ENCODE measurements around the gene MLN.

Gene MLN

DNA sequence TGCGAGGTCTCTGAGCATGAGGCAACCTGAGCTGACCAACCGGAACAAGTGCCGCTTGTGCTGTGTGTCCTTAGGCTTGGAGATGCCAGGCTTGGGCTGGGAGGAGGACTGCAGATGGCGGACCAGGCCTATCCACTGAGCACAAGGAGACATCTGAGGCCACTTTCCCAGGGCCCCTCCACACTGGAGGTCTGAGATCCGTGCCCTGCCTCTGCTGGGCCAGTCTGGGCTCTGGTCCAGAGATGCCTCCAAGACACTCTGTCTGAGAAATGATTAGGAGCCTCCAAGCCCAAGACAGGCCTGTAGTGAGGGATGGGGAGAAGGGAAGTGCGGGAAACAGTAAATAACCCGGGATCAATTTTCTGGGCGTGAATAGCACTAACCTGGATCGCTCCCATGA lies 3.0 kb upstream of the MLN start:
- no peak for DNase-seq (ENCODE audit: low read depth)
- no peak overlapping the region for H3K4me3 ChIP-seq (ENCODE audit: low read length)
- TF ChIP-seq, protein P1, sequence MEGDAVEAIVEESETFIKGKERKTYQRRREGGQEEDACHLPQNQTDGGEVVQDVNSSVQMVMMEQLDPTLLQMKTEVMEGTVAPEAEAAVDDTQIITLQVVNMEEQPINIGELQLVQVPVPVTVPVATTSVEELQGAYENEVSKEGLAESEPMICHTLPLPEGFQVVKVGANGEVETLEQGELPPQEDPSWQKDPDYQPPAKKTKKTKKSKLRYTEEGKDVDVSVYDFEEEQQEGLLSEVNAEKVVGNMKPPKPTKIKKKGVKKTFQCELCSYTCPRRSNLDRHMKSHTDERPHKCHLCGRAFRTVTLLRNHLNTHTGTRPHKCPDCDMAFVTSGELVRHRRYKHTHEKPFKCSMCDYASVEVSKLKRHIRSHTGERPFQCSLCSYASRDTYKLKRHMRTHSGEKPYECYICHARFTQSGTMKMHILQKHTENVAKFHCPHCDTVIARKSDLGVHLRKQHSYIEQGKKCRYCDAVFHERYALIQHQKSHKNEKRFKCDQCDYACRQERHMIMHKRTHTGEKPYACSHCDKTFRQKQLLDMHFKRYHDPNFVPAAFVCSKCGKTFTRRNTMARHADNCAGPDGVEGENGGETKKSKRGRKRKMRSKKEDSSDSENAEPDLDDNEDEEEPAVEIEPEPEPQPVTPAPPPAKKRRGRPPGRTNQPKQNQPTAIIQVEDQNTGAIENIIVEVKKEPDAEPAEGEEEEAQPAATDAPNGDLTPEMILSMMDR (IDR thresholded peaks at IDR 0.05; ENCODE audit: insufficient read depth, low read depth, low read length, missing control alignments) = no peak

DNA sequence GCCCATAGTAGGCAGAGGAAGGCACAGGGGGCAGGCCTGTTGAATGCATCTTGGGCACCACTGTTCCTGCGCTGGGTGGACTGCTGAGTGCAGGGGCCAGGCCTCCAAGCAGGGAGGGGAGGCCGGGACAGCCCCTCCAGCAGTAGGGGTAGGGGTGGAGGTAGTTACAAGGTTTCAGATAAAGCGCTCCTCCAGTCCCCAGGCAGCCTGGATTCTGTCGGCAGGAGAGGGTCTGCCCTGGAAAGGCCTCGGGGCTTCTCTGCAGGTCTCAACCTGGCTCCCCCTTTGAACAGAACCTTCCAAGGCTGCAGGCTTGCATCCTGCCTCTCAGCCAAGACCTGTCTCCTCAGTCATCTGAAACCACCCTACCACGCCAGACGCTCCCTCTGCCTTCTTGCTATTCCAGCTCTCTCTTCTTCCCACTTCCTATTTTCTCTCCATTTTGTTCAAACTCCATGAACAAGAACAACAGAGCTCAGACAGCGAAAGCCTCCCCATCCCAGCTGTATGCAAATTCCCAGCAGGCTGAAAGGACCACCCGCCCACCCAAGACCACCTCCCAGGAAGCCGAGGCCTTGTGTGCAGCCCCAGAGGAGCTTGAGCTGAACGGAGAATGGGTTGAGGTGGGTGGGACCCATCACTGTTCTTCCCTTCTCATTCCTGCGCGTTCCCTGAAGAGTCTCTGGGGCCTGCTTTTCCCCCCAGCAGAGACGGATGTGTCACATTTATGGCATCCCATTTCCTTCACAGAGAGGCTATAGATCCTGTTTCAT lies 1.4 kb downstream of the MLN start:
- TF ChIP-seq, protein P1 (IDR thresholded peaks at IDR 0.05; ENCODE audit: insufficient read depth, low read depth, low read length, missing control alignments) = no peak
- no peak for DNase-seq (ENCODE audit: low read depth)
- no peak overlapping the region for H3K4me3 ChIP-seq (ENCODE audit: low read length)

DNA sequence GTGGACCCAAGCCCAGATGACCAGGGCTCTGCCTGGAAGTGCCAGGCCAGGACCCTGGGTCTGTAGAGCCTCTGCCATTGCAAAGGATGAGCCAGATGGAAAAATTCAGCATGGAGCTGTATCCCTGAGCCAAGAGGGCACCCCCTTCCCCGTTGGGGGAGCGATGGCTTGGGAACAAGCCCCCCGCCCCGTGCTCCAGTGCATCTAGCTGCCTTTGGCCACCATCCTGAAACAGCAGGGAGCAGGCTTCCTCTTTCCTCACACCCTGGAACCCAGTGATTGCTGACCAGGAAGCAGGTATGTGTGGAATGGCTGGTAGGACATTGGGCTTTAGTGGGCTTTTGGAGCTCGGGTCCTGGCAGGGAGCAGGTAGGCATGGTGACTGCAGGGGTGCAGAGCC lies 2.2 kb downstream of the MLN start:
- H3K4me3 ChIP-seq (ENCODE audit: low read length) = no peak overlapping the region
- DNase-seq (ENCODE audit: low read depth) = no peak
- TF ChIP-seq, protein P1 (IDR thresholded peaks at IDR 0.05; ENCODE audit: insufficient read depth, low read depth, low read length, missing control alignments) = no peak

DNA sequence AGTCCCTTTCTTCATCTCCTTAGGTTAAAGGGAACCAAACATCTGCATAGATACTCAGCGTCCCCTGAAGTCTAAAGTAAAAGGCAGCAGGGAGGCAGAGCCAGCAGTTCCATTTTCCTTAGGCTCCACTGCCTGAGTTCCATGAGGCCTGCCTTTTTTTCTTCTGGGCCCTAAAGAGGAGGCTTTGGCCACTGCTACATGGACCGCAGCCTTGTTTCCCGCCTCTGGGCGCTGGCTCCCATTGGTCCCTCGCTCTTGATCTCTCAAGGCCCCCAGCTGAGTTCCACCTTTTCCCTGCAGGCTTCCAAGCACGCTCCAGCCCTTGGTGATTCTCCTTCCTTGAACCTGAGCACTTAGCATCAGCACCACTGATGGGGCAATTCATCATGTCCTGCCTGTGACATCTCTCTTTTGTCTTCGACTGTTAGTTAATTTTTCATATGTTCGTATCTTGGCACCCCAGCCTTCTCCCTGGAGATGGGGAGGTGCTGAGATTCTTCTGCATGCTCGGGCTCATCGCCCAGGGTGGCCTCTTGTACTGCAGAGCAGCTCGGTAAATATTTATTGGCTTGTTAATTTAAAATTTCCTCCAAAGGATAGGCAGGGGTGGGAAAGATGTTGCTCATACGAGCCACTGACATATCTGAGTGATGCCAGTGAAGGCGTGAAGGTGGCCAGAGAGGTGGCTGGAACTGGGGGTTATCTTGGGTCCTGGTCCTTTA lies 3.4 kb downstream of the MLN start:
- H3K4me3 ChIP-seq (ENCODE audit: low read length) = no peak overlapping the region
- TF ChIP-seq, protein P1 (IDR thresholded peaks at IDR 0.05; ENCODE audit: insufficient read depth, low read depth, low read length, missing control alignments) = no peak
- DNase-seq (ENCODE audit: low read depth) = no peak

DNA sequence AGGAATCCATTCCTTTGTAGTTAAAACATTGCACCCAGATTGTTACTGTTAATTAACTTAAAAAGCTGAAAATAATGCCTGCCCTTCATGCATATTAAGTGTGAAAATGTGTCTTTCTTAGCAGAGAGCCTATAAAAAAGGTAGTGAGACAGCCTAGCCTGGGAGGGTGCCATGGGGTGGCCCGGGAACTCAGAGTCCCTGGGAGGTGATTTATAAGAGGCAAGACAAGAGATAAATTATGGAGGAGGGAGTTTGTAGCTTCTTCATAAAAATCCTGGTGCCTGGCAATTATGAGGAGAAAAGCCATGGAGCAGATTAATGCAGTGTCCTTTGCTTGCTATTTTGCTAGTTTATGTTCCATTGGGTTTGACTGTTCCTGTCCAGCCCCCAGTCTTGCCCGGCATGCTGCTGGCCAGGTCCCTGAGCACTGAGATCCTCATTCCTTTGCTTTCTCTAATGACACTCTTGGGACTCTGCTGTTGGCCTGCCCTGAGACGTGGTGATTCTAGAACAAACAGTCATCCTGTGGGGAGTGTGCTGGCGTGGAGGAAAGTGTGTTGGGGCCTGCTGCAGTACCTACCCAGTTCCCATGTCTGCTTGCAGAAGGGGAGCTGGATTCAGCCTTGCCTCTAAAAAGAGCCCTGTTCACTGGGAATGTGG lies 4.2 kb downstream of the MLN start:
- TF ChIP-seq, protein P1 (IDR thresholded peaks at IDR 0.05; ENCODE audit: insufficient read depth, low read depth, low read length, missing control alignments) = no peak
- DNase-seq (ENCODE audit: low read depth) = no peak
- H3K4me3 ChIP-seq (ENCODE audit: low read length) = no peak overlapping the region

DNA sequence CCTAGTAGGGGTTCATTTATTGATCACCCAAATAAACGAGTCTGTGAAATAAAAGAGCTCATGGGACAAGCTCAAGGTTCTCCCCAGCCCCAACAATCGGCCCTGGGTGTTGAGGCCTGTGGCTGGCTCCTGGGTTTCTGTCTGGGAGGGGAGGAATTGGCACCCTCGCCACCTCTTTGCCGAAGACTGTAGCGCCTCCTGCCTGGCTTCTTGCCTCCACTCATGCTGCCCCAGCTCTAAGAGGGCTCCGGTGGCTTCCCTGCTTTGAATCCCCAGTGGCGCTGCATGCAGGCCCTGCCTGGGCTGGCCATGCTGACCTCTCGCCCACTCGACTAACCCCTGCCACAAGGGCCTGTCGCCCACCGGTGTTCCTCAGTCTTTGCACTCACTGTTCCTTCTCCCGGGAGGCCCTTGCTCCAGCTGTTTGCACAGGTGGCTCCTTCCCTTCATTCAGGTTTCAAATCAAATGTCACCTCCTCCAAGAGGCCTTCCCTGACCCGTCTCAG lies 5.4 kb downstream of the MLN start:
- DNase-seq (ENCODE audit: low read depth) = no peak
- TF ChIP-seq, protein P1 (IDR thresholded peaks at IDR 0.05; ENCODE audit: insufficient read depth, low read depth, low read length, missing control alignments) = no peak

More for the DNA sequence above, 5.4 kb downstream of the MLN start:
- no peak overlapping the region for H3K4me3 ChIP-seq (ENCODE audit: low read length)
